ENCODE data around the gene B4GALT3. TPM values are rescaled to one million over a fixed set of nuclear protein-coding genes. Genes with fewer than 3 reads are reported as not detected.

B4GALT3 gene
- total RNA-seq, 1 experiment from 2014 or later, result 105 TPM

DNA sequence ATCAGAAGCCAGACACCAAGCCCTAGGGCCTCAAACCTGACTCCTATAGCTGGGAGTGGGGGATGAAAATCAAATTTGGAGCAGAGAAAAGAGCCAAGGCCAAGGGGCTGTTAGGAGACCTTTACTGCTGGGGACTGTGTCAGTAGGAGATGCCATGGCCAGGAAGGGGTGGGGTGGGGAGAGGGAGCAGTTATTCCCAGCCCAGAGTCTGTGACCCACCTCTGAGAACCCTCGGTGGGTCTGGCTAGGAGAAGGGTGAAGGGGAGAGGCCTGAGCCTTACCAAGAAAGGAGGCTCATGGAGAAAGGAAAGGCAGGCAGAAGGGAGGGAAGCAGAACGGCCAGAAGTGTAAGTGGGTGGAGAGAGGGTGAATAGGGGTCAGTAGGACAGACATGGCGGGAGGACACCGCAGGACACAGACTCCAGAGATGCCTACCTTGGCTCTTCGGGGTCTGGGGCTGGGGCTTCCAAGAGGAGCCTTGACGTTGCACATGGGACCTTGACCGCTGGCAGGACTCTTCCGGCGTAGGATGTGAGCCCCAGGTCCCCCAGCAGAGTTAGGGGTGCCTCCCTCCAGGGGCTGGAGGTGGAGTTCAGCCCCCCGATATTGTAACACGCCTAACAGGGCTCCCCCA, 20.4 kb upstream of the B4GALT3 start:
- Histone ChIP-seq H3K36me3 (replicated peaks; ENCODE audit: control insufficient read depth, insufficient read depth, low read length) (peaks cover 11% of the 10 kb centered on the region), H3K4me3 (ENCODE audit: insufficient read depth, low read depth, low read length) (peak overlapping the region; percentile 30), H3K27me3 (ENCODE audit: control insufficient read depth, insufficient read depth, low read length) (no peaks in the 10 kb centered on the region)
- DNase-seq, result no peak

DNA sequence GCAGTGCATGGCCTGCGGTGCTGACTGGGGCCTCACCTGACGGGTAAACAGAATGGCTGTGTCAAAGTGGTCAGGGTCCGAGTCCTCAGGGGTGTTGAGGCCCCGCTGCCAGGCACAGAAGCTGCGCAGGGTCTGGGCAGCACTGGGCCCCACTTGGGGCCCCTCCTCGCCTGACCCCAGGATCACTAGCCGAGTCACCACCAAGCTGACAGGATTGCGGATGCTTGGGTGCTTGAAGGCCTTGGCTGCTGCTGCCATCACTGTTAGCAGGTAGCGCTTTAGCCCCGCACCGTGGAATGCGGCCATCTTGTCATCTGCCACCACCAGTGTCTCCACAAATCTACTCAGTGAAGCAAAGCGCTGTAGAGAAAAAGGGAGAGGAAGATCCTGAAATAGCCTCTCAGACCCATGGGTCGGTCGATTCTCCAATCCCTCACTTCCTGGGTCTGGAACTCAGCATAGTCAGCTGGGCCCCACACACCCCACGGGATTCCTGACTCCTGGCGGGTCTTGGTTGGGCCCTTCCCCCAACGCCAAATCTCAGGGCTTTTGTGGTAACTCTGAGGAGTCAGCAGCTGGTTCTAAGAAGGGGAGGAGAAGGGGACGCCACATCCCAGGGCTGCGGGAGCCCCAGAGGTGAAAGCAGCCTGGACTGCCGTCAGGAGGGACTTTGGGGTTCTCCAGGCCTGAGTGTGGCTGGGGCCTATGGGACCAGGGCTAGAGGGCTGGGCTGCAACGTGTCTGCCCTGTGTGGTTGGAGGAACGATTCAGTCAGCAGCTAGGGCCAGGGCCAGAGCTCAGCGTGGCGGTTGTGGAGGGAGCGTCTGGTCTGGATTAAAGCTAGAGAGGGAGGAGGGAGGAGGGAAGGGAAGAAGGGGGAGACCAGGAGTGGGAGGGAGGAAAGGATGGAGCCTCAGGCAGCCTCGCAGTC, 19.5 kb upstream of the B4GALT3 start:
- Histone ChIP-seq H3K4me3 (ENCODE audit: insufficient read depth, low read depth, low read length) (peak overlapping the region; percentile 30), H3K27me3 (ENCODE audit: control insufficient read depth, insufficient read depth, low read length) (no peaks in the 10 kb centered on the region), H3K36me3 (replicated peaks; ENCODE audit: control insufficient read depth, insufficient read depth, low read length) (peaks cover 15% of the 10 kb centered on the region)
- DNase-seq, result peak; percentile 65

DNA sequence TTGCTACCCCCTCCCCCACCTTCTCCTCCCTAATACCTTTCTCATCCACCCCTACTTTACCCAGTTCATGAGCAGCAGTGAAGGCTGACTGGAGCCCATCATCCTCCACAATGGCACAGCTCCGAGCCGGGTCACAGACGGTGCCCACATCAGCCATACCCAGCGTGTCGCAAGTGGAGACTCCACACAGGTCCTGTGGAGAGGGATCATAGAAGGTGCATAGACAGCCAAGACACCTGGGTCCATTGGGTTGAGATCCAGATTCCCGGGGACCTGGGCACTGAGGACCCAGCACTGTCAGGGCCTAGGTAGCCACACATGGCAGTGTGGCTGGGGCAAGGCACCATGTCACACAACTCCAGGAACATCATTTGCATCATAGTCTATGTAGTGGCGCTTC, 18.8 kb upstream of the B4GALT3 start:
- no peak for DNase-seq
- Histone ChIP-seq H3K4me3 (ENCODE audit: insufficient read depth, low read depth, low read length) (no peak overlapping the region), H3K36me3 (replicated peaks; ENCODE audit: control insufficient read depth, insufficient read depth, low read length) (peaks cover 21% of the 10 kb centered on the region), H3K27me3 (ENCODE audit: control insufficient read depth, insufficient read depth, low read length) (no peaks in the 10 kb centered on the region)

DNA sequence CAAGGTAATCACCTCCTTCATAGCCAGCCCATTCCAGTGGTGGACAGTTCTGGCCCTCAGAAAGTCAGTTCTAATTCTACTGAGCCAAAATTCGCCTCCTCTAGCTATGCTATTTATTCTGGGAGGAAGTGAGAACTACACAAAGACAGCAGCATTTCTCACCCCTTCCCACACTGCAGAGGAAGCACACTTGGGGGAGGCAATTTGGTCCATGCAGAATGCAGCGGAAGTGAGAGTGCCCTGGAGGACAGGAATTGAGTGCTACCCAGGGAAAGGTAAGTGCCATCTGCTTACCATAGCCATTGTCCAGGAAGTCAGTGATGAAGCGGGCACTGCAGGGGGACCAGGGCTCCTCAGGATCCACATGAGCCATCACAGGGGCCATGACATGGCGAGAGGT, 17.9 kb upstream of the B4GALT3 start:
- H3K36me3 ChIP-seq (replicated peaks; ENCODE audit: control insufficient read depth, insufficient read depth, low read length), result peaks cover 21% of the 10 kb centered on the region

GRCh38 chr1:161193561-161194235, 16.4 kb upstream of the B4GALT3 start:
- Histone ChIP-seq H3K36me3 (replicated peaks; ENCODE audit: control insufficient read depth, insufficient read depth, low read length) (peaks cover 21% of the 10 kb centered on the region), H3K4me3 (ENCODE audit: insufficient read depth, low read depth, low read length) (no peak overlapping the region), H3K27me3 (ENCODE audit: control insufficient read depth, insufficient read depth, low read length) (no peaks in the 10 kb centered on the region)
- DNase-seq, result no peak

More for the DNA sequence above, 17.9 kb upstream of the B4GALT3 start:
- DNase-seq, result no peak
- Histone ChIP-seq H3K27me3 (ENCODE audit: control insufficient read depth, insufficient read depth, low read length) (no peaks in the 10 kb centered on the region), H3K4me3 (ENCODE audit: insufficient read depth, low read depth, low read length) (no peak overlapping the region)

DNA sequence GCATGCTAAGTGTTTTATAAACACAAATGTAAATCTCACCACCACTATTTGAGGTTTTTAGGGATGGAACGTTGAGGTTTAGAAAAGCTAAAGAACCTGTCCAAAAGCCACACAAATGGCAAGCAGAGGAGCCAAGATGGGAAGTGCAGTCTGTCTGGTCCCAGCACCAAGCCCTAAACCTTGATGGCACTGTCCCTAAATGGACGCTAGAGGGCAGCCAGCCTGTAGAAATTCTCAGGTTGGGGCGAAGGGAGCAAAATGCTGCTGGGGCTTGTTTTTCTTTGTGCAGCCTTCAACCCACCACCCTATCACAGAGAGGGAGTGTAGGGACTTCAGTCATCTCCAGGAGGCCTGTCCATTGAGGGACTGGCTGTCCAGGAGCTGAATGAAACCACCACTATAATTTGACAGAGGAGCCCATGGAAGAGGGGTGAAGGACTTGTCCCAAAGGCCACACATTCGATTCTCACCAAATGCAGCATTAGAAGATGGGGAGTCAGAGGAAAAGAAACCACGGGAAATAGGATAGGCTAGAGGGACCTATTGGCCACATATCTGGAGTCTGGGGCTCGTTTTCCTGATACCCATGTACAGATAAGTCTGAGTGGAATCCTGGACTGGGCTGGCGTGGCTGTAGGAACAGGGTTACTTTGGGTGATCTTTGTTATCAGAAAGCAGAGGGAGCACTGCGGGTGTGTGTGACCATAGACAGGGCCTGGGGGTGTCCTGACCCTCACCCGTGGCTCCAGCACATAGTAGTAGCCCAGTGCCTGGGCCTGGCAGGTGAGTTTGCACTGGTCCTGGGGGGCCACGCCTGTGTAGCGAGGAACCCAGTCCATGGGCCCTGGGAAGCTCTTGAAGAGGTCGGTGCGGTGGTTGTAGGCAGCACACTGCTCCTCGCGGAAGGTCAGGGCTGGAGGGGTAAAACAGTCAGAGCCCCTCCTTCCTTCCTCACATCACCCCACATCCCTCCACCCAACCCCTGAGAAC, 15.5 kb upstream of the B4GALT3 start:
- Histone ChIP-seq H3K4me3 (ENCODE audit: insufficient read depth, low read depth, low read length) (no peak overlapping the region), H3K36me3 (replicated peaks; ENCODE audit: control insufficient read depth, insufficient read depth, low read length) (peaks cover 21% of the 10 kb centered on the region), H3K27me3 (ENCODE audit: control insufficient read depth, insufficient read depth, low read length) (no peaks in the 10 kb centered on the region)
- DNase-seq, result peak; percentile 90

DNA sequence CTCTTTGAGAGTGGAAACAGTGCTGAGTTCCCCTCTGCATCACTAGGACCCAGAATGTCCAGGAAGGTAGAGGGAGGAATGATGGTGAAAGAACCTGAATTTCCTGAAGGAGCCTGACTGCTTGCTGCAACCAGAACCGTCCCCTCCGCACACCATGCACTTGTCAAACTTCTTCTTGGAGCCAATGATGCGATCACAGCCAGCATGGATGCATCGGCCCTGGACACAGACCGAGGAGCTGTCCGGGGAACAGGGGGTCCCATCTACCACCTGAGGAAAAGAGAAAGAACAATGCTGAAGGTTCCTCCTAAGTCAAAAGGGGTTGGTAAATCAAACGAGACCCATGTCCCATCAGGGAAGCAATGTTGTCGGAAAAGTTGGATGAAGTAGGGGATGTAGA, 14.7 kb upstream of the B4GALT3 start:
- H3K36me3 ChIP-seq (replicated peaks; ENCODE audit: control insufficient read depth, insufficient read depth, low read length), result peaks cover 21% of the 10 kb centered on the region
- H3K4me3 ChIP-seq (ENCODE audit: insufficient read depth, low read depth, low read length), result no peak overlapping the region
- H3K27me3 ChIP-seq (ENCODE audit: control insufficient read depth, insufficient read depth, low read length), result no peaks in the 10 kb centered on the region
- DNase-seq, result no peak

DNA sequence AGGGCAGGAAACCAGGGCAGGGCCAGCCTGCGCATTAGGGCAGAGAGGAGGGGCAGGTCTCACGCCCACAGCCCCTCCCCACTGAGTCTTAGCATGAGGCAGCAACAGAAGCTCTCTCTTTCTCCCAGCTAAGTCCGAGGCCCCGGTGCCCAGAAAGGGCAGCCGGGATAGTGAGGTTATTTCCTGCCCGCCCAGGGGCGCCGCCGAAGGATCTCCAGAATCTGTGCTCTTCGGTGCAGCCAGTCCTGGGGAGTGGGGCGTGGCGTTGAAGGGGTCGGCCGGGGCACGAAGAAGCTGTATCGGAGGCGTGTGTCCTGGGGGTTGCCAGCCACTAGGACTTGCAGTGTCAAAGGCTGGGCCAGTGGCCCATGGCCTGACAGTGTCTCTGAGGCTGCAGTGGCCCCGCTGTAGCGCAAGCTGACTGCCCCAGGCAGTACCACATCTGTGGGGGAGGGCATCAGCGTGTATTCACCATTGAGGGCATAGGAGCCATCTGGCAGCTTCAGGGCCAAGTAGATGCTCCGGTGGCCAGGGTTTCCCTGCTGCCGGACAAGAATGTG, 13.7 kb upstream of the B4GALT3 start:
- no peak overlapping the region for H3K4me3 ChIP-seq (ENCODE audit: insufficient read depth, low read depth, low read length)
- H3K36me3 ChIP-seq (replicated peaks; ENCODE audit: control insufficient read depth, insufficient read depth, low read length), result peaks cover 19% of the 10 kb centered on the region
- DNase-seq, result peak; percentile 58
- no peaks in the 10 kb centered on the region for H3K27me3 ChIP-seq (ENCODE audit: control insufficient read depth, insufficient read depth, low read length)

DNA sequence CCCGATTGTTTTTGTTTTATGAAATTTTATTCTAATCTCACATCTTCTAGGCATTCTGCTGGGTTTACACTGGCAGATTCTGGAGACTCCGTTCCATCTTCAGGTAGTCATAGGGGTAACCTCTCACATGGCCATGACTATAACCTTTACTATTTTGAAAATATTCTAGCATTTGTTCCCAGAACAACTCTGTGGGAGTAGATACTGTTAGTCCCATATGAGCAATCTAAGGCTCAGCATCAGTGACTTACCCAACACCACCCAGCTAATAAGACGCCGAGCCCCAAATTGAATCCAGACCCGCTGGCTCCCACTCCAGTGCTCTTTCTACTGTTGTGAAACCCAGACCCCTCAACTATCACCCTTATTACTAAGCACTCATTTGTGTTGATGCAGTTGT, 11.7 kb upstream of the B4GALT3 start:
- peaks cover 13% of the 10 kb centered on the region for H3K36me3 ChIP-seq (replicated peaks; ENCODE audit: control insufficient read depth, insufficient read depth, low read length)
- H3K4me3 ChIP-seq (ENCODE audit: insufficient read depth, low read depth, low read length), result no peak overlapping the region
- peak; percentile 6 for DNase-seq
- no peaks in the 10 kb centered on the region for H3K27me3 ChIP-seq (ENCODE audit: control insufficient read depth, insufficient read depth, low read length)

DNA sequence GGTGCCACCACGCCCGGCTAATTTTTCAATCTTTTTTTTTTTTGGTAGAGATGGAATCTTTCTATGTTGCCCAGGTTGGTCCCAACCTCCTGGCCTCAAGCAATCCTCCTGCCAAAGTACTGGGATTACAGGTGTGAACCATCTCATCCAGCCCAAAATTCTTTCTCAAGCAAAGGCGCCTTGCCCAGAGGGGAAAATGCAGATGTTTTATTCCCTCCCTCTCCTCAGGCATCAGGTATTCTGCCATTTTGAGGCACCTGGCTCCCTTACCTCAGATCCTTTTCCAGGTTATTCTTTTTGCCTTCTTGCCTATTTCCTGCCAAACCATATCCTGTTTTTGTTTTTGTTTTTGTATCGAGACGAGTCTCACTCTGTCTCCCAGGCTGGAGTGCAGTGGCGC, 11.1 kb upstream of the B4GALT3 start:
- Histone ChIP-seq H3K27me3 (ENCODE audit: control insufficient read depth, insufficient read depth, low read length) (no peaks in the 10 kb centered on the region), H3K36me3 (replicated peaks; ENCODE audit: control insufficient read depth, insufficient read depth, low read length) (peaks cover 13% of the 10 kb centered on the region), H3K4me3 (ENCODE audit: insufficient read depth, low read depth, low read length) (no peak overlapping the region)
- no peak for DNase-seq

- Histone ChIP-seq H3K4me3 (ENCODE audit: insufficient read depth, low read depth, low read length) (no peak overlapping the region), H3K36me3 (replicated peaks; ENCODE audit: control insufficient read depth, insufficient read depth, low read length) (peaks cover 9% of the 10 kb centered on the region), H3K27me3 (ENCODE audit: control insufficient read depth, insufficient read depth, low read length) (no peaks in the 10 kb centered on the region)
- no peak for DNase-seq
These were observed 10.0 kb upstream of the B4GALT3 start for GRCh38 chr1:161187311-161187710.

- H3K36me3 ChIP-seq (replicated peaks; ENCODE audit: control insufficient read depth, insufficient read depth, low read length), result no peaks in the 10 kb centered on the region
- H3K27me3 ChIP-seq (ENCODE audit: control insufficient read depth, insufficient read depth, low read length), result no peaks in the 10 kb centered on the region
- H3K4me3 ChIP-seq (ENCODE audit: insufficient read depth, low read depth, low read length), result no peak overlapping the region
- DNase-seq, result no peak
These were observed 8.5 kb upstream of the B4GALT3 start for GRCh38 chr1:161185732-161186311.

GRCh38 chr1:161185282-161185682, 8.0 kb upstream of the B4GALT3 start:
- peak; percentile 22 for DNase-seq
- H3K27me3 ChIP-seq (ENCODE audit: control insufficient read depth, insufficient read depth, low read length), result no peaks in the 10 kb centered on the region
- no peaks in the 10 kb centered on the region for H3K36me3 ChIP-seq (replicated peaks; ENCODE audit: control insufficient read depth, insufficient read depth, low read length)
- H3K4me3 ChIP-seq (ENCODE audit: insufficient read depth, low read depth, low read length), result no peak overlapping the region

All from H7 (cell line).